Kidney (tissue), 14 donors: ENCODE data around the gene NOX4. TPM values are rescaled to one million over a fixed set of nuclear protein-coding genes. Genes with fewer than 3 reads are reported as not detected.

Experiments used
- DNase-seq, 5 donors: peaks; one replicate each; pipeline ENCODE4 v3.0.0-alpha.2; 2013 to 2020
- FAIRE-seq: peaks from 2 replicates; lab custom pipeline; 2012; peaks lifted over from hg19 to GRCh38; lab: Jason Lieb, UNC
- H3K27ac ChIP-seq, 2 donors: one replicate each; pipeline ENCODE4 v1.7.0; 2013; ENCODE audit warnings: low read depth in 2 of 2, low read length in 2 of 2, inconsistent platforms in 1 of 2
- H3K27me3 ChIP-seq: one replicate; pipeline ENCODE4 v1.7.1; 2013; ENCODE audit warnings: low read length, inconsistent platforms; ENCODE audit not compliant: control insufficient read depth, insufficient read depth
- H3K36me3 ChIP-seq, 3 donors: one replicate each; pipeline versions ENCODE4 v1.7.0 to v1.7.1; 2013; ENCODE audit warnings: low read length in 3 of 3, control low read depth in 1 of 3, inconsistent platforms in 1 of 3; ENCODE audit not compliant: insufficient read depth in 3 of 3, control insufficient read depth in 2 of 3
- H3K4me1 ChIP-seq, 3 donors: one replicate each; pipeline versions ENCODE4 v1.7.0 to v1.7.1; 2013; ENCODE audit warnings: low read length in 3 of 3, inconsistent platforms in 1 of 3, low read depth in 1 of 3; ENCODE audit not compliant: control insufficient read depth in 2 of 3, insufficient read depth in 2 of 3
- H3K4me3 ChIP-seq, 3 donors: one replicate each; pipeline versions ENCODE4 v1.7.0 to v1.8.1; 2013; ENCODE audit warnings: low read length in 3 of 3, control low read depth in 1 of 3, inconsistent platforms in 1 of 3
- H3K9ac ChIP-seq, 3 donors: one replicate each; pipeline versions ENCODE4 v1.7.0 to v1.7.1; 2013; ENCODE audit warnings: low read length in 3 of 3, control low read depth in 1 of 3, inconsistent platforms in 1 of 3
- H3K9me3 ChIP-seq, 3 donors: one replicate each; pipeline versions ENCODE4 v1.7.0 to v1.7.1; 2013; ENCODE audit warnings: low read length in 3 of 3, control low read depth in 1 of 3, inconsistent platforms in 1 of 3; ENCODE audit not compliant: control insufficient read depth in 2 of 3, insufficient read depth in 1 of 3
- CTCF ChIP-seq: IDR thresholded peaks from 3 replicates; pipeline ENCODE4 v1.5.1; 2012; ENCODE audit warnings: mild to moderate bottlenecking, moderate library complexity, borderline replicate concordance; ENCODE audit not compliant: insufficient read depth; ENCODE audit errors: extremely low read depth
- intact Hi-C: fragments of 100-400 bp; cut with DNase I; formaldehyde crosslinking; loops from one replicate; pipeline ENCODE4 v1.11.1; 2022
- polyA plus RNA-seq: library from polyadenylated mRNA; stranded (reverse); fragments of 350-450 nt; fragmentation: Illumina TruSeq; extraction: RNeasy Lipid Tissue Mini Kit (QIAGEN cat#74804); gene quantifications from one replicate; pipeline ENCODE4 v1.2.3, GENCODE V29; 2014; ENCODE audit warnings: low read depth, low replicate concordance; ENCODE audit not compliant: insufficient read depth
- total RNA-seq: library from RNA; stranded (reverse); fragmentation: NEBNext Ultra II Directional; extraction: Animal tissue kit (Norgen Biotek cat#: 25700); gene quantifications from one replicate; pipeline ENCODE4 v1.2.1, GENCODE V29; 2021
- donor health status: control.
- donor health status: control.
- donor health status: control.
- donor health status: control.
- donor health status: control.
- donor health status: DM: yes; HTN: yes; CAD: no.
- donor health status: Normal renal cell carcinoma (clear cell type).

NOX4 gene
- total and polyA plus RNA-seq, 2 donors from 2014 or later = 13.0 to 370 TPM

DNA sequence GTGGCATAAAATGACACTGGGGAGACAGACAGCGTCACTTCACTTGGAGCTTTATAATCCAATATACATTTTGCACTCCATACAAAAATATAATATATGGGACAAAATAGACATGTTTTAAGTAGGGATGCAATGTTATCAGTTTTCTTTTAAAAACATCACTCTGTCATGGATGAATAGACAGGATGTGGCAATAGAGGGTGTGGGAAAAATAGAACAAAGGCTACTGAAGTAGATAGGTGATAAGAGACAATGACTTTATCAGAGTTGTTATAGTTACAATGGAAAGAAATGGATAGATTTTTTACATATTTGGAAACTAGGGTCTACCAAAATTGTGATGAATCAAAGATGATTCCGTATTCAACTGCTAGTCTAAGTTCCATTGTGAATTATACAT lies 13.1 kb upstream of the NOX4 start:
- no peak overlapping the region for H3K9ac ChIP-seq
- no peak overlapping the region for H3K27ac ChIP-seq
- DNase-seq (no peak), FAIRE-seq (no peak)
- H3K36me3 ChIP-seq = no peaks in the 10 kb centered on the region
- no peaks in the 10 kb centered on the region for H3K4me1 ChIP-seq
- H3K9me3 ChIP-seq = no peaks in the 10 kb centered on the region
- TF ChIP-seq CTCF = no peak
- intact Hi-C loops = no loop called here
- no peak overlapping the region for H3K4me3 ChIP-seq
- no peaks in the 10 kb centered on the region for H3K27me3 ChIP-seq

DNA sequence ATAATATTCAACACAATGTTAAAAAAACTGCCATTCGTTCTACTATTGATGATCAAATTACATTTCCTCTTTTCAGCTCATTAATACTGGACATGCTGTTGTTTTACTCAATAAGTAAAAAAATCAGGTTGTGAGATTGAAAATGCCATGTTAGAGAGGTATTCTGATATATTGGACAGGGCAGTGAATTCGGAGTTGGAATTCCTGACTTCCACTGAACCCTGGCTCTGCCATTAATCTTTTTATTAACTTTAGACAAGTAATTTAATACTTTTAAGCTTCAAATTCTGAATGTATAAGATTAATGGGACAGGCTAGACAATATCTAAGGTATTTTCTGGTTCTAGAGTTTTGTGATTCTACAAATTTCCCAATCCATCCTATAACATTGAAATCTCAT lies 12.2 kb upstream of the NOX4 start:
- DNase-seq (peak in 2 of 5 donors; percentile 21 to 22), FAIRE-seq (no peak)
- Histone ChIP-seq H3K4me1 (no peaks in the 10 kb centered on the region), H3K9me3 (no peaks in the 10 kb centered on the region), H3K27me3 (no peaks in the 10 kb centered on the region), H3K27ac (no peak overlapping the region), H3K4me3 (no peak overlapping the region), H3K9ac (no peak overlapping the region), H3K36me3 (no peaks in the 10 kb centered on the region)
- intact Hi-C loops = no loop called here
- no peak for TF ChIP-seq CTCF

- Histone ChIP-seq H3K9me3 (no peaks in the 10 kb centered on the region), H3K36me3 (no peaks in the 10 kb centered on the region), H3K27me3 (no peaks in the 10 kb centered on the region), H3K27ac (no peak overlapping the region), H3K4me3 (no peak overlapping the region), H3K9ac (no peak overlapping the region), H3K4me1 (no peaks in the 10 kb centered on the region)
- no peak for DNase-seq
- no peak for FAIRE-seq
- intact Hi-C loops = no loop called here
- TF ChIP-seq CTCF = no peak
Measured at GRCh38 chr11:89502301-89502700, 11.1 kb upstream of the NOX4 start.

- Histone ChIP-seq H3K4me3 (no peak overlapping the region), H3K36me3 (no peaks in the 10 kb centered on the region), H3K27ac (no peak overlapping the region), H3K4me1 (no peaks in the 10 kb centered on the region), H3K9ac (no peak overlapping the region), H3K9me3 (no peaks in the 10 kb centered on the region), H3K27me3 (no peaks in the 10 kb centered on the region)
- intact Hi-C loops = no loop called here
- FAIRE-seq (no peak), DNase-seq (no peak)
- TF ChIP-seq CTCF = no peak
Measured at GRCh38 chr11:89500336-89500735, 9.2 kb upstream of the NOX4 start.
